HEK293 (cell line): Measurements from ENCODE around the gene PCA3.

Source experiments
- CTCF ChIA-PET: fragments of 350-600 bp; formaldehyde crosslinking; extraction: SDS; loops from one replicate; lab custom pipeline; 2021; ENCODE audit warnings: antibody characterized with exemption; lab: Yijun Ruan, JAX
- POLR2A ChIA-PET: fragments of 300-600 bp; formaldehyde crosslinking; extraction: SDS; loops from one replicate; lab custom pipeline; 2020; ENCODE audit warnings: antibody characterized with exemption, inconsistent platforms; lab: Yijun Ruan, JAX
- H3K27ac ChIP-seq: fragments of 200-500 bp; sonication (Bioruptor generic); 2 replicates; pipeline ENCODE4 v1.5.1; 2014; ENCODE audit warnings: low read depth, low read length, control low read depth, inconsistent platforms; ENCODE audit errors: extremely low read depth
- H3K36me3 ChIP-seq, 2 experiments: fragments of 200-500 bp in 1 of 2; sonication (Bioruptor generic) in 1 of 2; 1 replicate in 1 of 2; 2 replicates in 1 of 2; pipeline ENCODE4 v1.5.1; 2014 to 2017; ENCODE audit warnings: inconsistent platforms in 2 of 2, low read length in 2 of 2; ENCODE audit not compliant: control insufficient read depth in 2 of 2, insufficient read depth in 1 of 2
- H3K4me1 ChIP-seq: fragments of 200-500 bp; sonication (Bioruptor generic); 2 replicates; pipeline ENCODE4 v1.5.1; 2014; ENCODE audit warnings: mild to moderate bottlenecking, low read length, inconsistent platforms; ENCODE audit not compliant: control insufficient read depth, insufficient read depth
- H3K4me3 ChIP-seq: 2 replicates; pipeline ENCODE4 v1.5.1; 2011; ENCODE audit warnings: low read depth, mild to moderate bottlenecking, control low read depth, low read length, moderate library complexity
- H3K9me3 ChIP-seq: fragments of 200-500 bp; sonication (Bioruptor generic); 2 replicates; pipeline ENCODE4 v1.5.1; 2014; ENCODE audit warnings: low read depth, low read length, inconsistent platforms; ENCODE audit not compliant: control insufficient read depth, insufficient read depth
- GLI2 ChIP-seq: fragments of 450-650 bp; formaldehyde crosslinking; IDR thresholded peaks from 2 replicates; pipeline ENCODE4; 2017; ENCODE audit warnings: missing biosample characterization, missing genetic modification characterization, low read depth, borderline replicate concordance
- HIC1 ChIP-seq: fragments of 450-650 bp; formaldehyde crosslinking; IDR thresholded peaks from 2 replicates; pipeline ENCODE4 v1.5.1; 2016; ENCODE audit warnings: missing biosample characterization, missing genetic modification characterization
- ZBTB17 ChIP-seq: fragments of 450-650 bp; formaldehyde crosslinking; IDR thresholded peaks from 2 replicates; pipeline ENCODE4 v1.5.1; 2016; ENCODE audit warnings: missing biosample characterization, missing genetic modification characterization
- ZBTB26 ChIP-seq: fragments of 450-650 bp; formaldehyde crosslinking; optimal IDR thresholded peaks from 2 replicates; pipeline ENCODE3; 2016; ENCODE audit warnings: missing biosample characterization, mild to moderate bottlenecking, missing genetic modification characterization
- ZBTB49 ChIP-seq: fragments of 450-650 bp; formaldehyde crosslinking; IDR thresholded peaks from 2 replicates; pipeline ENCODE4 v1.5.1; 2016; ENCODE audit warnings: missing biosample characterization, missing genetic modification characterization, low read depth
- ZNF114 ChIP-seq: fragments of 450-650 bp; formaldehyde crosslinking; IDR thresholded peaks from 2 replicates; pipeline ENCODE4 v1.5.0; 2017; ENCODE audit warnings: missing biosample characterization, missing genetic modification characterization
- ZNF121 ChIP-seq: fragments of 450-650 bp; formaldehyde crosslinking; IDR thresholded peaks from 2 replicates; pipeline ENCODE4 v1.5.1; 2016; ENCODE audit warnings: missing biosample characterization, missing genetic modification characterization
- ZNF132 ChIP-seq: fragments of 450-650 bp; formaldehyde crosslinking; IDR thresholded peaks from 2 replicates; pipeline ENCODE4 v1.5.1; 2017; ENCODE audit warnings: missing biosample characterization, missing genetic modification characterization, borderline replicate concordance
- ZNF133 ChIP-seq: fragments of 450-650 bp; formaldehyde crosslinking; IDR thresholded peaks from 2 replicates; pipeline ENCODE4 v1.5.1; 2016; ENCODE audit warnings: missing biosample characterization, missing genetic modification characterization
- ZNF155 ChIP-seq: fragments of 450-650 bp; formaldehyde crosslinking; IDR thresholded peaks from 2 replicates; pipeline ENCODE4 v1.5.1; 2016; ENCODE audit warnings: missing biosample characterization, missing genetic modification characterization
- ZNF175 ChIP-seq: fragments of 450-650 bp; formaldehyde crosslinking; IDR thresholded peaks from 2 replicates; pipeline ENCODE4 v1.5.1; 2016; ENCODE audit warnings: missing biosample characterization, missing genetic modification characterization
- ZNF214 ChIP-seq: fragments of 450-650 bp; formaldehyde crosslinking; IDR thresholded peaks from 2 replicates; pipeline ENCODE4 v1.5.1; 2017; ENCODE audit warnings: missing biosample characterization, mild to moderate bottlenecking, missing genetic modification characterization, borderline replicate concordance
- ZNF221 ChIP-seq: fragments of 450-650 bp; formaldehyde crosslinking; IDR thresholded peaks from 2 replicates; pipeline ENCODE4 v1.5.1; 2017; ENCODE audit warnings: missing biosample characterization, missing genetic modification characterization, borderline replicate concordance
- ZNF223 ChIP-seq: fragments of 450-650 bp; formaldehyde crosslinking; IDR thresholded peaks from 2 replicates; pipeline ENCODE4 v1.5.1; 2016; ENCODE audit warnings: missing biosample characterization, missing genetic modification characterization
- ZNF248 ChIP-seq: fragments of 450-650 bp; formaldehyde crosslinking; IDR thresholded peaks from 2 replicates; pipeline ENCODE4 v1.5.1; 2017; ENCODE audit warnings: missing biosample characterization, missing genetic modification characterization
- ZNF266 ChIP-seq: fragments of 450-650 bp; formaldehyde crosslinking; IDR thresholded peaks from 2 replicates; pipeline ENCODE4 v1.5.1; 2016; ENCODE audit warnings: missing biosample characterization, missing genetic modification characterization, low read depth
- ZNF514 ChIP-seq: fragments of 450-650 bp; formaldehyde crosslinking; IDR thresholded peaks from 2 replicates; pipeline ENCODE4 v1.5.1; 2016; ENCODE audit warnings: missing biosample characterization, missing genetic modification characterization
- ZNF658 ChIP-seq: fragments of 450-650 bp; formaldehyde crosslinking; IDR thresholded peaks from 2 replicates; pipeline ENCODE4; 2016; ENCODE audit warnings: missing biosample characterization, missing genetic modification characterization
- ZNF660 ChIP-seq: fragments of 450-650 bp; IDR thresholded peaks from 2 replicates; pipeline ENCODE4 v1.5.1; 2018; ENCODE audit warnings: missing biosample characterization, mild to moderate bottlenecking, missing genetic modification characterization
- ZNF670 ChIP-seq: fragments of 450-650 bp; formaldehyde crosslinking; IDR thresholded peaks from 2 replicates; pipeline ENCODE4 v1.5.1; 2016; ENCODE audit warnings: missing biosample characterization, missing genetic modification characterization, low read depth
- ZNF677 ChIP-seq: fragments of 450-650 bp; IDR thresholded peaks from 2 replicates; pipeline ENCODE4 v1.5.0; 2018; ENCODE audit warnings: missing biosample characterization, mild to moderate bottlenecking, missing genetic modification characterization, moderate library complexity
- ZNF792 ChIP-seq: fragments of 450-650 bp; formaldehyde crosslinking; IDR thresholded peaks from 2 replicates; pipeline ENCODE4 v1.5.1; 2016; ENCODE audit warnings: missing biosample characterization, missing genetic modification characterization
- TF ChIP-seq, protein P1 (sequence below): fragments of 450-650 bp; formaldehyde crosslinking; IDR thresholded peaks from 2 replicates; pipeline ENCODE4 v1.5.1; 2016; ENCODE audit warnings: missing biosample characterization, missing genetic modification characterization
- TF ChIP-seq, protein P2 (sequence below): fragments of 450-650 bp; formaldehyde crosslinking; IDR thresholded peaks from 2 replicates; pipeline ENCODE4 v1.5.1; 2016; ENCODE audit warnings: missing biosample characterization, missing genetic modification characterization

The PCA3 gene

DNA sequence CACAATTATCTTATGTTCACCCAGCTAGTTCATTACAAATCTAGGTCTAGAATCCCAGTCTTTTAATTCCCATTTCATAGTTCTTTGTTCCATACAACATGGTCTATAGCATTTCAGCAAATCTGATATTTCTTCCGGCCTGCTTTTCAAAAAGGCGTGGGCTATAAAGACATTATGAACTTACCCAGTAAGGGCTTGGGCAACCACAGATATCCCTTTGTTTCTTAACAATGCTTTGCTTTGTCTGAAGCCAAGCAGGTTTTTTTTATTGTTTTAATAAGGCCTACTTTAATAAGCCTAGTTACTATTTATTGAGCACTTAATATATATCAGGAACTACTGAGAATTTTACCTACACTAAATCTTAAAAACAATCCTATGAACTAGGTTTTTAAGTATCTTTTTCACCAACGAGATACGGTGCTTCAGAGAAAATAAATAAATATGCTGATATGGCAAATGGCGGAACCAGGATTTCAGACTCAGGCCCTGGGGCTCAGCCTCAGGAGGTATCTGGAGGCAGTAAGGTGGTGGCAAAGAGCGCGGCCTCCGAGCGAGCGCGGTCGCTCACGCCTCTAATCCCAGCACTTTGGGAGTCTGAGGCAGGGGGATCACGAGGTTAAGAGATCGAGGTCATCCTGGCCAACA, 29.7 kb downstream of the PCA3 start:
- no peaks in the 10 kb centered on the region for H3K36me3 ChIP-seq
- H3K27ac ChIP-seq, result no peak overlapping the region
- CTCF ChIA-PET, result interaction anchor here (0.6 kb wide), 1 partner anchor 1716 kb away, joined by 4 read pairs; no protein-coding TSS in a partner anchor
- H3K4me1 ChIP-seq, result no peaks in the 10 kb centered on the region
- no peaks in the 10 kb centered on the region for H3K9me3 ChIP-seq
- TF ChIP-seq GLI2 (tag by site-specific recombination), result no peak
- TF ChIP-seq ZNF223 (tag by site-specific recombination), result no peak
- no peak for TF ChIP-seq ZNF670
- TF ChIP-seq ZNF658 (tag by site-specific recombination), result no peak
- TF ChIP-seq ZNF132 (tag by site-specific recombination), result no peak
- POLR2A ChIA-PET, result no interaction called here
- H3K4me3 ChIP-seq, result no peak overlapping the region

DNA sequence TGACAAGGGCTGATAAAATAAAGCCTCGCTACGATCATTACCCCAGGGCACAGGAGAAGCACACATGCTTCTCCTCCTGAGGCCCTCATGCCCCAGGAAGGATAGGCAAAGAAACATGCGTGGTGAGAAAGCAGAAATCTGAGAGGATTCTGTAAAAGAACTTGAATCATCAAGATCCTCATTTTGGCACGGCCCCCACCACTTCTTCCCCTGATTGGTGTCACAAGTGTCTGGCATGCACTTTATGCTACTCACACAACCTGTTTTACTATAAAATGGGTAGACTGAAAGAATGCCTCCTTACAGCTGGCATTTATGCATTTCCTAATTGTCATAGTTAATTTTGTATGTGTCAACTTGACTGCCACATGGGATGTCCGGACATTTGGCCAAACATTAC, 32.1 kb downstream of the PCA3 start:
- Histone ChIP-seq H3K9me3 (no peaks in the 10 kb centered on the region), H3K4me1 (no peaks in the 10 kb centered on the region), H3K4me3 (no peak overlapping the region), H3K27ac (no peak overlapping the region), H3K36me3 (no peaks in the 10 kb centered on the region)
- ChIA-PET CTCF (no interaction called here), POLR2A (no interaction called here)
- no peak for TF ChIP-seq ZNF175 (tag by site-specific recombination)
- TF ChIP-seq, protein P1, sequence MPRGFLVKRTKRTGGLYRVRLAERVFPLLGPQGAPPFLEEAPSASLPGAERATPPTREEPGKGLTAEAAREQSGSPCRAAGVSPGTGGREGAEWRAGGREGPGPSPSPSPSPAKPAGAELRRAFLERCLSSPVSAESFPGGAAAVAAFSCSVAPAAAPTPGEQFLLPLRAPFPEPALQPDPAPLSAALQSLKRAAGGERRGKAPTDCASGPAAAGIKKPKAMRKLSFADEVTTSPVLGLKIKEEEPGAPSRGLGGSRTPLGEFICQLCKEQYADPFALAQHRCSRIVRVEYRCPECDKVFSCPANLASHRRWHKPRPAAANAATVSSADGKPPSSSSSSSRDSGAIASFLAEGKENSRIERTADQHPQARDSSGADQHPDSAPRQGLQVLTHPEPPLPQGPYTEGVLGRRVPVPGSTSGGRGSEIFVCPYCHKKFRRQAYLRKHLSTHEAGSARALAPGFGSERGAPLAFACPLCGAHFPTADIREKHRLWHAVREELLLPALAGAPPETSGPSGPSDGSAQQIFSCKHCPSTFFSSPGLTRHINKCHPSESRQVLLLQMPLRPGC (tag by site-specific recombination), result no peak
- TF ChIP-seq ZNF133, result no peak
- no peak for TF ChIP-seq ZBTB49
- TF ChIP-seq ZNF792 (tag by site-specific recombination), result no peak
- TF ChIP-seq ZBTB17 (tag by site-specific recombination), result no peak
- no peak for TF ChIP-seq ZNF114
- TF ChIP-seq ZNF155, result no peak
- no peak for TF ChIP-seq ZNF660
- no peak for TF ChIP-seq ZNF121 (tag by site-specific recombination)
- no peak for TF ChIP-seq ZNF677 (tag by site-specific recombination)
- TF ChIP-seq ZNF514, result no peak
- TF ChIP-seq, protein P2, sequence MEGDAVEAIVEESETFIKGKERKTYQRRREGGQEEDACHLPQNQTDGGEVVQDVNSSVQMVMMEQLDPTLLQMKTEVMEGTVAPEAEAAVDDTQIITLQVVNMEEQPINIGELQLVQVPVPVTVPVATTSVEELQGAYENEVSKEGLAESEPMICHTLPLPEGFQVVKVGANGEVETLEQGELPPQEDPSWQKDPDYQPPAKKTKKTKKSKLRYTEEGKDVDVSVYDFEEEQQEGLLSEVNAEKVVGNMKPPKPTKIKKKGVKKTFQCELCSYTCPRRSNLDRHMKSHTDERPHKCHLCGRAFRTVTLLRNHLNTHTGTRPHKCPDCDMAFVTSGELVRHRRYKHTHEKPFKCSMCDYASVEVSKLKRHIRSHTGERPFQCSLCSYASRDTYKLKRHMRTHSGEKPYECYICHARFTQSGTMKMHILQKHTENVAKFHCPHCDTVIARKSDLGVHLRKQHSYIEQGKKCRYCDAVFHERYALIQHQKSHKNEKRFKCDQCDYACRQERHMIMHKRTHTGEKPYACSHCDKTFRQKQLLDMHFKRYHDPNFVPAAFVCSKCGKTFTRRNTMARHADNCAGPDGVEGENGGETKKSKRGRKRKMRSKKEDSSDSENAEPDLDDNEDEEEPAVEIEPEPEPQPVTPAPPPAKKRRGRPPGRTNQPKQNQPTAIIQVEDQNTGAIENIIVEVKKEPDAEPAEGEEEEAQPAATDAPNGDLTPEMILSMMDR, result no peak

GRCh38 chr9:76798527-76798926, 34.3 kb downstream of the PCA3 start:
- ChIA-PET CTCF (no interaction called here), POLR2A (no interaction called here)
- Histone ChIP-seq H3K9me3 (no peaks in the 10 kb centered on the region), H3K36me3 (no peaks in the 10 kb centered on the region), H3K27ac (no peak overlapping the region), H3K4me1 (no peaks in the 10 kb centered on the region), H3K4me3 (no peak overlapping the region)
- no peak for TF ChIP-seq HIC1 (tag by site-specific recombination)
- no peak for TF ChIP-seq ZNF221 (tag by site-specific recombination)
- no peak for TF ChIP-seq ZNF214
- TF ChIP-seq ZBTB26 (tag by site-specific recombination), result no peak
- TF ChIP-seq ZNF266 (tag by site-specific recombination), result no peak
- TF ChIP-seq ZNF248, result no peak
